ENCODE measurements around the gene PRDM2. TPM values are rescaled to one million over a fixed set of nuclear protein-coding genes. Genes with fewer than 3 reads are reported as not detected.

Gene PRDM2
- total and polyA plus RNA-seq, 2 experiments from 2014 or later = 9.7 to 15.1 TPM

GRCh38 chr1:13798120-13798519, 98.1 kb downstream of the PRDM2 start:
- peaks cover 11% of the 10 kb centered on the region; the same call in 1 of the 2 replicates for H3K36me3 ChIP-seq (ENCODE audit: low read depth)
- no peaks in the 10 kb centered on the region for H3K9me3 ChIP-seq (ENCODE audit: low read depth)
- no peak overlapping the region for H3K4me2 ChIP-seq (ENCODE audit: unreplicated experiment)
- no peak overlapping the region for H3K27ac ChIP-seq
- H4K20me1 ChIP-seq (ENCODE audit: insufficient read depth) = no peaks in the 10 kb centered on the region; the same call in 1 of the 2 replicates
- DNase-seq = no peak
- H3K9me2 ChIP-seq (ENCODE audit: insufficient read depth) = no peaks in the 10 kb centered on the region
- WGBS, 2 experiments (ENCODE audit: low coverage in 1 of 2, low lambda C conversion rate in 2 of 2, missing lambda C conversion rate in 2 of 2) = 97% methylated on average over 5 of the region's 5 CpGs
- H2AFZ ChIP-seq = no peak overlapping the region
- no peaks in the 10 kb centered on the region for H3F3A ChIP-seq (ENCODE audit: insufficient read depth)
- no peaks in the 10 kb centered on the region for H3K27me3 ChIP-seq (replicated peaks; ENCODE audit: insufficient read depth)
- TF ChIP-seq EZH2 (IDR thresholded peaks at IDR 0.05; ENCODE audit: insufficient read depth, poor library complexity, severe bottlenecking) = no peak
- in situ Hi-C loops (cut with MboI) = no loop called here
- no peak overlapping the region for H3K9ac ChIP-seq
- H3K4me3 ChIP-seq = no peak overlapping the region
- no peaks in the 10 kb centered on the region for H3K4me1 ChIP-seq (ENCODE audit: insufficient read depth)
- peaks cover 38% of the 10 kb centered on the region for H3K79me2 ChIP-seq (ENCODE audit: insufficient read depth)

DNA sequence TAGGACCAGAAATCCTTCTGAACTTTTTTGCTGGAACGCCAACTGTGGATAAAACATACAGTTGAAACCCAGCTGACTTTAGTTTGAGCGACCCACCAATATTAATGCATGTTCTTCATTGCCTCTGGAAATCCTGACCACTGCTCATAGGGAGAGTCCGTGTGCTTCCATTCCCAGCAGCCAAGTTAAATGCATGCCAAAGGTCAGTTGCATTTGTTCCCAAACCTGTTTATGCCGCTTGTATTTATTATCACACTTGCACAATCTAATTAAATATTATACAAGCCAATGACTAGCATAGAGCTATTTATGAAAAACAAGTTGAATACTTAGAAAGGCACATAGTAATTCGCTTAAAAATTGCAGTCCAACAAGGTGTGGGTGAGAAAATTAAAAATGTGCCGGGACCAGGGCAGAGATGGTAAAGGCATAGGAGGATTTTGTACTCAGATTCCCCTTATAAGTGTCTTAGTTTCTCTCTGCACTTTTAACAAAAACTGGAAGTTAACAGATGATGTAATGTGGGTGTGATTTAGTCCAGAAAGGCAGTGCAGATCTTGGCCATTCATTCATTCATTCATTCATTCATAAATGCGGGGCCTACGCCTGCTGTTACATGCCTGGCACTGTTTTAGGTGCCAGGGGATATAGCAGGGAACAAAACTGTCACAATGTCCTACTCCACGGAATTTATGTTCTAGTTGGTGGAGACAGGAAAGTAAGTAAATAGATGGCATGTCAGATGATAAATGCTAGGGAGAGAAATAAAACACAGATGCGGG, 99.7 kb downstream of the PRDM2 start:
- in situ Hi-C loops (cut with MboI) = loop anchor here (10.0 kb wide), 1 partner anchor 125 kb away; no protein-coding TSS in a partner anchor
- TF ChIP-seq EZH2 (IDR thresholded peaks at IDR 0.05; ENCODE audit: insufficient read depth, poor library complexity, severe bottlenecking) (no peak), EZH2phosphoT487 (IDR thresholded peaks at IDR 0.05; ENCODE audit: insufficient read depth, low read depth) (no peak)
- Histone ChIP-seq H2AFZ (no peak overlapping the region), H3K36me3 (ENCODE audit: low read depth) (peaks cover 4% of the 10 kb centered on the region; the same call in 1 of the 2 replicates), H3K9ac (no peak overlapping the region), H3K9me3 (ENCODE audit: low read depth) (no peaks in the 10 kb centered on the region), H3K27ac (no peak overlapping the region), H3F3A (ENCODE audit: insufficient read depth) (no peaks in the 10 kb centered on the region), H3K4me1 (ENCODE audit: insufficient read depth) (no peaks in the 10 kb centered on the region), H3K9me2 (ENCODE audit: insufficient read depth) (no peaks in the 10 kb centered on the region), H3K27me3 (replicated peaks; ENCODE audit: insufficient read depth) (no peaks in the 10 kb centered on the region), H3K79me2 (ENCODE audit: insufficient read depth) (peaks cover 24% of the 10 kb centered on the region; the same call in 1 of the 2 replicates), H3K4me3 (no peak overlapping the region), H3K4me2 (ENCODE audit: unreplicated experiment) (no peak overlapping the region), H4K20me1 (ENCODE audit: insufficient read depth) (no peaks in the 10 kb centered on the region; the same call in 1 of the 2 replicates)
- DNase-seq = no peak
- WGBS, 2 experiments (ENCODE audit: low coverage in 1 of 2, low lambda C conversion rate in 2 of 2, missing lambda C conversion rate in 2 of 2) = 36 to 38% methylated on average over 10 of the region's 10 CpGs

GRCh38 chr1:13801232-13801631, 101.2 kb downstream of the PRDM2 start:
- Histone ChIP-seq H3F3A (ENCODE audit: insufficient read depth) (no peaks in the 10 kb centered on the region), H3K4me1 (ENCODE audit: insufficient read depth) (no peaks in the 10 kb centered on the region), H2AFZ (no peak overlapping the region), H3K9me2 (ENCODE audit: insufficient read depth) (no peaks in the 10 kb centered on the region), H3K4me2 (ENCODE audit: unreplicated experiment) (no peak overlapping the region), H4K20me1 (ENCODE audit: insufficient read depth) (no peaks in the 10 kb centered on the region; the same call in 1 of the 2 replicates), H3K4me3 (no peak overlapping the region), H3K36me3 (ENCODE audit: low read depth) (no peaks in the 10 kb centered on the region), H3K79me2 (ENCODE audit: insufficient read depth) (peaks cover 12% of the 10 kb centered on the region; the same call in 1 of the 2 replicates), H3K27ac (no peak overlapping the region), H3K9ac (no peak overlapping the region), H3K27me3 (replicated peaks; ENCODE audit: insufficient read depth) (no peaks in the 10 kb centered on the region), H3K9me3 (ENCODE audit: low read depth) (no peaks in the 10 kb centered on the region)
- WGBS, 2 experiments (ENCODE audit: low coverage in 1 of 2, low lambda C conversion rate in 2 of 2, missing lambda C conversion rate in 2 of 2) = 84 to 92% methylated on average over 8 of the region's 8 CpGs
- no peak for DNase-seq
- no peak for TF ChIP-seq EZH2 (IDR thresholded peaks at IDR 0.05; ENCODE audit: insufficient read depth, poor library complexity, severe bottlenecking)
- no peak for TF ChIP-seq EZH2phosphoT487 (IDR thresholded peaks at IDR 0.05; ENCODE audit: insufficient read depth, low read depth)
- in situ Hi-C loops (cut with MboI) = loop anchor here (10.0 kb wide), 1 partner anchor 126 kb away; no protein-coding TSS in a partner anchor

GRCh38 chr1:13801655-13802486, 101.9 kb downstream of the PRDM2 start:
- no peaks in the 10 kb centered on the region for H3K36me3 ChIP-seq (ENCODE audit: low read depth)
- no peak overlapping the region for H3K4me3 ChIP-seq
- H3K9me2 ChIP-seq (ENCODE audit: insufficient read depth) = no peaks in the 10 kb centered on the region
- H3K27ac ChIP-seq = no peak overlapping the region
- H3K27me3 ChIP-seq (replicated peaks; ENCODE audit: insufficient read depth) = no peaks in the 10 kb centered on the region
- H4K20me1 ChIP-seq (ENCODE audit: insufficient read depth) = no peaks in the 10 kb centered on the region; the same call in 1 of the 2 replicates
- no peak for DNase-seq
- TF ChIP-seq EZH2phosphoT487 (IDR thresholded peaks at IDR 0.05; ENCODE audit: insufficient read depth, low read depth) = no peak
- H3K4me1 ChIP-seq (ENCODE audit: insufficient read depth) = no peaks in the 10 kb centered on the region
- 80 to 87% methylated on average over 20 of the region's 20 CpGs for WGBS, 2 experiments (ENCODE audit: low coverage in 1 of 2, low lambda C conversion rate in 2 of 2, missing lambda C conversion rate in 2 of 2)
- H2AFZ ChIP-seq = no peak overlapping the region
- no peak overlapping the region for H3K4me2 ChIP-seq (ENCODE audit: unreplicated experiment)
- H3K9ac ChIP-seq = no peak overlapping the region
- no peaks in the 10 kb centered on the region for H3K9me3 ChIP-seq (ENCODE audit: low read depth)
- peaks cover 6% of the 10 kb centered on the region; the same call in 1 of the 2 replicates for H3K79me2 ChIP-seq (ENCODE audit: insufficient read depth)
- no peaks in the 10 kb centered on the region for H3F3A ChIP-seq (ENCODE audit: insufficient read depth)
- in situ Hi-C loops (cut with MboI) = loop anchor here (10.0 kb wide), 1 partner anchor 127 kb away; no protein-coding TSS in a partner anchor
